Measurements from ENCODE around the gene ARHGAP32. TPM values are rescaled to one million over a fixed set of nuclear protein-coding genes. Genes with fewer than 3 reads are reported as not detected.

Gene ARHGAP32
- total RNA-seq, 1 experiment from 2014 or later: 27.8 TPM

DNA sequence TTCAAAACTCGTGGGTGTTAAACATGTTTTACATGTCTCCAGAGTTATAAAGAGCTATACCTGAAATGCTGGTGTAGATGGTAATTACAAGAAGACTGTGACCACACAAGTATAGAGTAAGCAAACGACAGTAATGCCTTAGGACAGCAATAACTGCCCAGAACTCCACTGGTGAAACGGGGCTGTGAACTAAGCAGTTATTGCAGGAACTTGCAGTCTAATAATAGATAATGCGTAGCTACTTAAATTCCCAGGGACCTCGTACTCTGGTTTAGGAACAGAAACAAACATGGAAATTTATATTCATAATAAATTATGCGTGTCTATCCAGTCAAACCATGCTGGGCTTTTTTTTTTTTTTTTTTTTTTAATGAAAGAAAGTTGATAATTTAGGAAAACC is 224.5 kb downstream of the ARHGAP32 start:
- H3K27me3 ChIP-seq (ENCODE audit: insufficient read depth, low read length): no peaks in the 10 kb centered on the region

More for the DNA sequence above, 224.5 kb downstream of the ARHGAP32 start:
- Histone ChIP-seq H3K79me2 (ENCODE audit: insufficient read depth, low read length) (no peaks in the 10 kb centered on the region), H4K20me1 (ENCODE audit: insufficient read depth) (no peaks in the 10 kb centered on the region), H3K4me1 (ENCODE audit: control insufficient read depth in 1 of 2, insufficient read depth in 2 of 2, low read length in 2 of 2) (no peaks in the 10 kb centered on the region), H3K9me2 (ENCODE audit: insufficient read depth) (no peaks in the 10 kb centered on the region), H3K9ac (ENCODE audit: low read length) (no peak overlapping the region), H2AFZ (ENCODE audit: low read depth, low read length, poor library complexity, severe bottlenecking) (no peak overlapping the region), H3K9me3 (ENCODE audit: control insufficient read depth in 1 of 2, insufficient read depth in 1 of 2, low read depth in 1 of 2, low read length in 2 of 2) (no peaks in the 10 kb centered on the region), H3K4me2 (ENCODE audit: low read length) (no peak overlapping the region), H3K27ac (ENCODE audit: low read depth, low read length) (no peak overlapping the region), H3K36me3 (ENCODE audit: control insufficient read depth in 1 of 2, insufficient read depth in 2 of 2, low read length in 2 of 2) (peaks cover 5 to 12% of the 10 kb centered on the region in 2 experiments; a peak in 1 of 4 replicates), H3K4me3 (replicated peaks in 1 of 2; ENCODE audit: low read depth in 1 of 2, low read length in 2 of 2) (no peak overlapping the region)
- TF ChIP-seq ZFX (IDR thresholded peaks at IDR 0.05): no peak
- no peak for TF ChIP-seq ZBTB33 (IDR thresholded peaks at IDR 0.05; ENCODE audit: extremely low read depth, insufficient replicate concordance, low read length)
- no peak for TF ChIP-seq MAX (IDR thresholded peaks at IDR 0.05)
- TF ChIP-seq EGR1 (IDR thresholded peaks at IDR 0.05; ENCODE audit: low read depth): no peak
- TF ChIP-seq POLR2AphosphoS5 (IDR thresholded peaks at IDR 0.05; ENCODE audit: low read depth, low read length): no peak
- TF ChIP-seq SRF (IDR thresholded peaks at IDR 0.05; ENCODE audit: low read depth): no peak
- no peak for TF ChIP-seq POLR2A (IDR thresholded peaks at IDR 0.05; ENCODE audit: borderline replicate concordance, extremely low read depth, insufficient read depth, insufficient read length)
- no peak for TF ChIP-seq FOSL1 (IDR thresholded peaks at IDR 0.05; ENCODE audit: low read depth)
- TF ChIP-seq ELF1 (IDR thresholded peaks at IDR 0.05; ENCODE audit: borderline replicate concordance, low read depth): no peak
- no peak for TF ChIP-seq SP1 (IDR thresholded peaks at IDR 0.05; ENCODE audit: low read depth)
- TF ChIP-seq TCF7L2 (IDR thresholded peaks at IDR 0.05; ENCODE audit: borderline replicate concordance, extremely low read depth, insufficient read depth, insufficient read length): no peak
- TF ChIP-seq EZH2phosphoT487 (IDR thresholded peaks at IDR 0.05; ENCODE audit: borderline replicate concordance): no peak
- no peak for TF ChIP-seq CBX3 (IDR thresholded peaks at IDR 0.05; ENCODE audit: low read depth)
- TF ChIP-seq EZH2 (IDR thresholded peaks at IDR 0.05): no peak
- no peak for TF ChIP-seq YY1 (IDR thresholded peaks at IDR 0.05; ENCODE audit: extremely low read depth, insufficient replicate concordance, low read depth, low read length)
- TF ChIP-seq SIN3A (IDR thresholded peaks at IDR 0.05; ENCODE audit: low read depth): no peak
- ATAC-seq: no peak
- intact Hi-C loops (cut with micrococcal nuclease): no loop called here
- CTCF ChIA-PET: no interaction called here
- POLR2A ChIA-PET: no interaction called here
- RAD21 ChIA-PET (ENCODE audit: low non-redundant PET in 1 of 2, low total read pairs in 2 of 2, uncharacterized antibody in 2 of 2, unreplicated experiment in 2 of 2): no interaction called here
- no peak for DNase-seq (ENCODE audit: low read depth, low spot score)
- BruUV-seq (replicated peaks): no TSS peak
